GM19467 (cell line): ENCODE results near the gene SERPINF2.
"Not testable (repeated sequence)": the region's sequence is repeated elsewhere in the genome, so short reads cannot be mapped to it uniquely, and the experiment has no call there.

Experiments
- ATAC-seq: cut with Tn5 transposase; IDR thresholded peaks from one replicate; pipeline ENCODE4 v1.9.1; 2021; ENCODE audit warnings: mild to moderate bottlenecking, moderate library complexity; ENCODE audit not compliant: unreplicated experiment

SERPINF2 gene

DNA sequence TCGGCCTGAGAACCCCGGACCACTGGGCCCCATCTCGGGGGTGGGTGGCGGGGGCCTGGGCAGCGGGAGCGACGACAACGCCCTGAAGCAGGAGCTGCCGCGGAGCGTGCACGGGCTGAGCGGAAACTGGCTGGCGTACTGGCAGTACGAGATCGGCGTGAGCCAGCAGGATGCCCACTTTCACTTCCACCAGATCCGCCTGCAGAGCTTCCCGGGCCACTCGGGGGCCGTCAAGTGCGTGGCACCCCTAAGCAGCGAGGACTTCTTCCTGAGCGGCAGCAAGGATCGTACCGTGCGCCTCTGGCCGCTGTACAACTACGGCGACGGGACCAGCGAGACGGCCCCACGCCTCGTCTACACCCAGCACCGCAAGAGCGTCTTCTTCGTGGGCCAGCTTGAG is 8.9 kb upstream of the SERPINF2 start:
- no peak for ATAC-seq

DNA sequence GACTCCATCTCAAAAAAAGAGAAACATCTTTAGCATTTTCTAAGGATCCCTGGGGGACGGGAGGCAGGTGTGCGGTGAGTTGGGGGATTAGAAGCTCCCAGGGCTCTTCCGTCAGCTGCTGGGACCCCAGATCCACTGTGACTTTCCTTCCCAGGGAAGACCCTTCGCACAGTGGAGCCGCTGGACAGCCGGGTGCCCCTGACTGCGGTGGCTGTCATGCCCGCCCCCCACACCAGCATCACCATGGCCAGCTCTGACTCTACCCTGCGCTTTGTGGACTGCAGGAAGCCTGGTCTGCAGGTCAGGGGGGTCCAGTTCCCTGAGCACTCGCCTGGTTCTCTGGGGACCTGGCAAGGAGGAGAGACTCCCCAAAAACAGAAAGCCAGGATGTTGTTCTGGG is 7.3 kb upstream of the SERPINF2 start:
- ATAC-seq, result no peak

DNA sequence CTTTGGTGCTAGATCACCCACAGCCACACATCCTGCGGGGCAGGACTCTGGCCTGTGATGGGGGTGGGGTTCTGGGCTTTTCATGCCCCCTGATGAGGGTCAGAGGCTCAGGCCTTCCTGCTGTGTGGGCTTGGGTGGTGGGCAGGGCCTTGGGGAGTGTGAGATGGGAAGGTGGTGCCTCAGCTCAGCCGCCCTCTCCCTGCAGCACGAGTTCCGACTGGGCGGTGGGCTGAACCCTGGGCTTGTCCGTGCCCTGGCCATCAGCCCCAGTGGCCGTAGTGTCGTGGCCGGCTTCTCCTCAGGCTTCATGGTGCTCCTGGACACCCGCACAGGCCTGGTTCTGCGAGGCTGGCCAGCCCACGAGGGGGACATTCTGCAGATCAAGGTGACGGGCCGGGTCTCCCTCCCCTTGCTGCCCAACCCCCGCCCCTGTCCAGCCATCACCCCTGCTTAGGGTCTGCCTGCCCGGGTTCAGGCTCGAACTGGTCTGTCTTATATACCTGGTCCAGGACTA is 6.8 kb upstream of the SERPINF2 start:
- ATAC-seq, result no peak

DNA sequence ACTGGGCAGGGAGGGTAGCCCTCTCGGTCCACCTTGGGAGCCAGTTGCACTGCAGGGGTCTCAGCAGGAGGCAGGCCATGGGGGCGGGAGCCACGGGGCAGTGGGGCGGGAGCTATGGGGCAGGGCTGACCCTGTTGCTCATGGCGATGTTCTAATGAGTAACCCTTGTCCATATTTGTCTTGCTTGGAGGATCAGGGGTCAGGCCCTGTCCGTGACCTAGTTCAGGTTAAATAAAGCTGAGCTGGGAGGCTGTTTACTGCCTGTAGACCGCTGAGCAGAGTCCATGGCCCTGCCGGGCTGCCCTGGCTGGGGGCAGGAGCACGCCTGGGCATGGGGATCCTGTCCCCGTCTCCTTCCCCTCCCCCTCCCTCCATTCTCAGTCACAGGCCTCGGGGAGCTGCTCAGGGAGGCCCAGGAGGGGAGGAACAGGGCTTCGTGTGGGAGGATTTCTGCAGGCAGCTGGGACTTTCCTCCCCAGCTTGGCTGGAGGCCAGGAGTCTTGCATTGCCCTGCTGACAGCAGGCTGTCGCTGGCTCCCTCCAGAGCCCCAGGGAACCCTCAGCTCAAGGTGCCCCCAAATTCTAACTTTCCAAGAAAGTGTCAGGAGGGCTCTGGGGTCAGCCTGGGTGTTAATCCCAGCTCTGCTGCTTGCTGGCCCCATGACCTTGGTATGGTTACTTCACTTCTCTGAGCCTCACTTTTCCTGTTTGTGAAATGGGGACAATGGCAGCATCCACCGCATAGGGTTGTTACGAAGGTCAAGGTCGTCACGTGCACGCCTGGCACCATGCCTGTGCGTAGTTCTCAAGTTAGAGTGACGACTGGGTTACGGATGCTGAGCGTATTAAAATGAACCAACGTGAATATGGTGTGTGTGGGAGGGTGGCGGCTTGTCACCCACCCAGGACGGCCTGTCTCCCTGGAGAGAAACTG is 6.1 kb upstream of the SERPINF2 start:
- no peak for ATAC-seq

DNA sequence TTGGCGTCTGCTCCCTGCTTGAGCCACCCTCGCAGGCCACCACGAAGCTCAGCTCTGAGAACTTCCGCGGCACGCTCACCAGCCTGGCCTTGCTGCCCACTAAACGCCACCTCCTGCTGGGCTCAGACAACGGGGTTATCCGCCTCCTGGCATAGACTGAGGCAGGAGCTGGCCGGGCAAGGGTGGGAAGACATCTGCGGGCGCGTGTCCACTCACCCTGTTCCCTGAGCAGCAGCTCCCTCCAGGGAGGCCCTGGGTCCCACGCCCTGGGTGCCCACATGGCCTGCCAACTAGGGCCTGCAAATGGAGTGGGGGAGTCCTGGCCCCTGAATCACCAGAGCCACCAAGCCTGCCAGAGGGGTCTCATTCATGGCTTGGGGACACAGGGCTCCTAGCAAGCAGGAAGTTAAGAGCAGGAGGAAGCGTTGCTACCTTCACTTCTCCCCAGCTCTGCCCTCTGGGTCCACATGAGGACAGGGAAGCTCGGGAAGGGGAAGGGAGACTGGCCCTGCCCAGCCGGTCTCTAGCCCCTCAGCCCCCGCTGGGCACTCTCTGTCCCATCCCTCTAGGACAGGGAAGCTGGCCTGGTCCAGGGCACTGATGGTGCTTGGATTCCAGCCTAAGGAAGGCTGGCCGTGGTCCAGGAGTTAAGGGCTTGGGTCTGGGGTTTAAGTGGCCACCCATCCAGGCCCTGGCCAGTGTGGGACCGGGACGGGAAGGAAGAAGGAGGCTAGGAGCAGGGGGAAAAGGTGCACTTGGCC is 5.0 kb upstream of the SERPINF2 start:
- ATAC-seq, result no peak

DNA sequence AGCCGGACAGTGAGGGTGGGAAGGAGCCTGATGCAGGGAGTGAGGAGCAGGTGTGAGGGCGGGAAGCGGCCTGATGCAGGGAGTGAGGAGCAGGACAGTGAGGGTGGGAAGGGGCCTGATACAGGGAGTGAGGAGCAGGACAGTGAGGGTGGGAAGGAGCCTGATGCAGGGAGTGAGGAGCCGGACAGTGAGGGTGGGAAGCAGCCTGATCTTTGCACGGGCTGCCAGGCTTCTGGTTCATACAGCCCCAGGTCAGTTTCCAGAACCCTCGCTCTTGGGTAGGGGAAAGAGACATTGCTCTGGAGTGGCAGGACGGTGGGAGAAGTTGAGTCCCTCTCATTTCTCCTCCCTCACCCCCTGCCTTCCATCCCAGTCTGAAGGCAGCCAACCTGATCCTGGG is 772 bp upstream of the SERPINF2 start:
- not testable (repeated sequence) for ATAC-seq

DNA sequence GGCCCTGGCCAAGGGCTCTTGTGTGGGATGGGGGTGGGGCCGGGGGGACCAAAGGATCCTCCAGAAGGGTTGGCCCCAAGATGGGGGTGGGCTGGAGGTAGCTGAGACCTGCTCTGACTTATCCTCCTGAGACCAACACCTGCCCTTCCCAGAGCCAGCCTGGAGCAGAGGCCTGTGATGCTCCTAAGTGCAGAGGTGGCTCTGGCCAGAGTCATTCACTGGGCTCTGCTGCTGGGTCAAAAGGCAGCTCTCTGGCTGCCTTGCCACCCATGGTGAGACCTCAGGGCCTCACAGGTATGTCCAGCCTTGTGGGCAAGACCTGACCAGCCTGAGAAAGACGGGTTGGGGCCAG is 393 bp downstream of the SERPINF2 start:
- ATAC-seq, result no peak

DNA sequence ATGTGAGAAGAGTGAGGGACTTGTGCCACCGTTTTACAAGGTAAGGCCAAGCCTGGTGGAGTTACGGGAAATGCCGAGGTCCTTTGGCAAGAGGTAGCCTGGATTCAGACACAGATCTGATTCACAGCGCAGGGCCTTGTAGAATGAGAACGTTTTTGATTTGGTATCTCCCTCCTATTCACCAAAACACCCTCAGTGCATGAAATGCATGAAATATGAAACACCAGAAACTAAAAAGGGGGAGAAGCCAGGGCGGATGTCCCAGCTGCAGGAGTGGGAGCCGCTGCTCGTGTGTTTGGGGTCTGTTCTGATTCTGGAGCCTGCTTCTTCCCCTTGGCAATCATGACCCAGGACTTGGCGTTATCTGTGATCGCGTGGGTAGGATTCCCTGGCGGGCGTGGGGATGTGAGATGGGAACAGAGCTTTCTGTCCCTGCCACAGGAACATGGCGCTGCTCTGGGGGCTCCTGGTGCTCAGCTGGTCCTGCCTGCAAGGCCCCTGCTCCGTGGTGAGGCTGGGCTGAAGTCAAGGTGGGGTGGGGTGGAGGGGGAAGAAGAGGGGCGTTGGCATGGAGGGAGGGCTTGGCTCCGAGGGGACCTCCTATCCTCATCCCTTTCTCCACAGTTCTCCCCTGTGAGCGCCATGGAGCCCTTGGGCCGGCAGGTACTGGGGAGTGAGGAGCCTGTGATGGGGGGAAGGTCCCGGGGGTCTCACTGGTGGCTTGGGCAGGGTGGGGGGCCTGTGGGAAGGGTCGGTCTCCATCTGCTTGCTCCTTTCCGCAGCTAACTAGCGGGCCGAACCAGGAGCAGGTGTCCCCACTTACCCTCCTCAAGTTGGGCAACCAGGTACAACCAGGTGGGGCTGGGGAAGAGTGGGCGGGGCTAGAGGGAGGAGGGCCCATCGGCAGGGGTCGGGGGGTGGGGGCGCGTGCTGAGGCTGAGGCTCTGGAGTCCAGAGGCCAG is 2.2 kb downstream of the SERPINF2 start:
- ATAC-seq, result no peak

DNA sequence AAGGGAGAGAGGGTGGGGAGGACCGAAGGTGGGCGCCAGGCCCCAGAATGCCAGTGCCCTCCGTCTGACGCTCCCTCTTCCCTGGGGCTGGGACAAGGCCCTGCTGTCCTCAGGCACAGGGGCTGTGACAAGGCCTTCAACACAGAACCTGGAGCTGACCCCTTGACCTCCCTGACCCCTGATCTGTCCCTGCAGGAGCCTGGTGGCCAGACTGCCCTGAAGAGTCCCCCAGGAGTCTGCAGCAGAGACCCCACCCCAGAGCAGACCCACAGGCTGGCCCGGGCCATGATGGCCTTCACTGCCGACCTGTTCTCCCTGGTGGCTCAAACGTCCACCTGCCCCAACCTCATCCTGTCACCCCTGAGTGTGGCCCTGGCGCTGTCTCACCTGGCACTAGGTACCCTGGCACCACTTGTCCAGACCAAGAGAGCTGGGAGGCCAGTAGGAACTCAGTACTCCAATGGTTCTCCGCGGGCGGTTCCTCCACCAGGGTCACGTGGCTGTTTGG is 2.9 kb downstream of the SERPINF2 start:
- ATAC-seq, result no peak

DNA sequence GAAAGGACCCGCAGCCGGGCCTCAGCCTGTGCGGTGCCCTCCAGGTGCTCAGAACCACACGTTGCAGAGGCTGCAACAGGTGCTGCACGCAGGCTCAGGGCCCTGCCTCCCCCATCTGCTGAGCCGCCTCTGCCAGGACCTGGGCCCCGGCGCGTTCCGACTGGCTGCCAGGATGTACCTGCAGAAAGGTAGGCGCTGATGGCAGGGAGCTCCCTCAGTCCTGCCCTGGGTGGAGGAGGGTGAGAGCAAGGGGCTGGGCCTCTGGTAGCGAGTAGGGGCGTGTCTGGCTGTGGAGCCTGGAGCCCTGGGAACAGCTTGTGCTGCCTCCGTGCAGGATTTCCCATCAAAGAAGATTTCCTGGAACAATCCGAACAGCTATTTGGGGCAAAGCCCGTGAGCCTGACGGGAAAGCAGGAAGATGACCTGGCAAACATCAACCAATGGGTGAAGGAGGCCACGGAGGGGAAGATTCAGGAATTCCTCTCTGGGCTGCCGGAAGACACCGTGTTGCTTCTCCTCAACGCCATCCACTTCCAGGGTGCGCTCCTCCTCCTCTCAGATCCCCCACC is 4.4 kb downstream of the SERPINF2 start:
- no peak for ATAC-seq

DNA sequence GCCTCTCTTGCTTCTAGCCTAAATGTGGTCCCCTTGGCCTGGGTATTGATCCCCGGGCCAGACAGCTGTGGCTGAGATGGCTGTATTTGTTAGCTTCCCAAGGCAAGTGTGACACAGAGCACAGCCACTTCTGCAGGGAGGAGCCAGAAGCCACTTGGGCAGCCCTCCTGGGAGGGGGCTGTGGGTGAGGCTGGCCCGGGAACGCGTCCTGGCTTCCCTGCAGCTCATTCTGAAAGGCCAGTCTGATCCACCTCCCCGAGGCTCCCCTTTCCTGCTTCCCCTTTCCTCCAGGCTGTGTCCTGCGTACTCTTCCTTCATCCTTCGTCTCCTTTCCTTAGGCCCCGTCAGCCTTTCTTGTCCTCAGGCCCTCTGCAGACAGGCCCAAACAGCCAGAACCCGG is 8.0 kb downstream of the SERPINF2 start:
- no peak for ATAC-seq

DNA sequence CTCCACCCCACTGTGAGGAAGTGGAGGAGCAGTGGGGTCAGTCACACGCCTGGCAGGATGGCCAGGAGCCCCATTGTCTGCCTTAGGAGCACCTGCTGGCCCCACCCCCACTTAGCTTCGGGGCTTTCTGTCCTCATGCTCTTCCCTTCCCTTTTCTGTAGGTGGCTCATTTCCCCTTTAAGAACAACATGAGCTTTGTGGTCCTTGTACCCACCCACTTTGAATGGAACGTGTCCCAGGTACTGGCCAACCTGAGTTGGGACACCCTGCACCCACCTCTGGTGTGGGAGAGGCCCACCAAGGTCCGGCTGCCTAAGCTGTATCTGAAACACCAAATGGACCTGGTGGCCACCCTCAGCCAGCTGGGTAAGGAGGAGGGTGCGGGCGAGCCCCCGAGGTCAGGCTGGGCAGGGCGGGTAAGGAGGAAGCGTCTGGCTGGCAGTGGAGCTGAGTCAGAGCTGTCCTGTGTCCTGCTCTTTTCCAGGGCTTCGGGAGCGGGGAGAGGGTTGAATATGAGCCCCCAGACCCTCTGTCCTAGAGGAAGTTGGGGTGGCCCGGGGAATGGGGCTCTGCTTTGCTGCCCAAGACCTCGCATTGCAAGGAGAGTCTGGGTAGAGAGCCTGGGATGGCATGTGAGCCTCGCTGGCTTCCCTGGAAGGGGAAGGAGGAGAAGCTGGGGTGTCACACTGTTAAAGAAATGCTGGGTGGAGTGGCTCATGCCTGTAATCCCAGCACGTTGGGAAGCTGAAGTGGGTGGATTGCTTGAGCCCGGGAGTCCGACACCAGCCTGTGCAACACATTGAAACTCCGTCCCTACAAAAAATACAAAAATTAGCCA is 10.0 kb downstream of the SERPINF2 start:
- ATAC-seq, result no peak

DNA sequence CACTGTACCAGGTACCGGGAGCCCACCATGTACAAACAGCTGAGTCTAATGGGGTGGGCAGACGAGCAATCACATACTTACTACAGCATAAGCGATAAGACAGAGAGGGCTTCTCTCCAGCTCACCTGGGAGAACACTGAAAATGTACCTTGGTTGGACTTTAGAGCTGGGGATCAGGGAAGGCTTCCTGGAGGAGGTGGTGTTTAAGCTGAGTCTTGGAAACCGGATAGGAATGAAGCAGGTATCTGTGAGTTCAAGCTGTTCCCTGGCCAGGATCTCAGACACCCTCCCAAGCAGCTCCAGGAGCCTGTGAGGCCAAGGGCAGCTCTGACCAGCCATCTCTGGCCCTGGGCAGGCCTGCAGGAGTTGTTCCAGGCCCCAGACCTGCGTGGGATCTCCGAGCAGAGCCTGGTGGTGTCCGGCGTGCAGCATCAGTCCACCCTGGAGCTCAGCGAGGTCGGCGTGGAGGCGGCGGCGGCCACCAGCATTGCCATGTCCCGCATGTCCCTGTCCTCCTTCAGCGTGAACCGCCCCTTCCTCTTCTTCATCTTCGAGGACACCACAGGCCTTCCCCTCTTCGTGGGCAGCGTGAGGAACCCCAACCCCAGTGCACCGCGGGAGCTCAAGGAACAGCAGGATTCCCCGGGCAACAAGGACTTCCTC is 11.2 kb downstream of the SERPINF2 start:
- ATAC-seq, result no peak

DNA sequence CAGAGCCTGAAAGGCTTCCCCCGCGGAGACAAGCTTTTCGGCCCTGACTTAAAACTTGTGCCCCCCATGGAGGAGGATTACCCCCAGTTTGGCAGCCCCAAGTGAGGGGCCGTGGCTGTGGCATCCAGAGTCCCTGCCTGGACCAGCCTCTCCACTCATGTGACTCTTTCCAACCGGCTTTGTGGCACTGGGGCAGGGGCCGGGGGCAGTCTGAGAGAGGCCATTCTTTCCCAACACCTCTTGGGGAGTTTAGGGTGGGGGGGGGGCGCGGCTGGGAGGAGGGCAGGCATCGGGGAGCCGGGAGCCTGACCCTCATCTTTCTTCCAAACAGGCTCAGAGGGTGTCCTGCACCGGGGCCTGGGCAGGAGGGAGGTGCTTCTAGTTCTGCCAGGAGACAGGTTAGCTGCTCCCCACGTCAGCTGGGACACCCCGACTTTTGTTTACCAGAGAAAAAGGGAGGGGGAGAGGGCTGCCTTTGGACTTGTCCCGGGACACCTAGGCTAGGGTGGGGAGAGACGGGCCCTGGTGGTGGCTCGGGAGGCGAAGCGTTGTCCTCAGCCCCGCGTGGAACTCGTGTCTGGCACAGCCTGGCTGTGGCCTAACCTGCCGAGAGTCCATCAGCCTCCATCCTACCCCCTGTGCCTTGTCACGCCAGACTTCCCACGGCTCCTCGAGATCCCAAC is 11.9 kb downstream of the SERPINF2 start:
- no peak for ATAC-seq

DNA sequence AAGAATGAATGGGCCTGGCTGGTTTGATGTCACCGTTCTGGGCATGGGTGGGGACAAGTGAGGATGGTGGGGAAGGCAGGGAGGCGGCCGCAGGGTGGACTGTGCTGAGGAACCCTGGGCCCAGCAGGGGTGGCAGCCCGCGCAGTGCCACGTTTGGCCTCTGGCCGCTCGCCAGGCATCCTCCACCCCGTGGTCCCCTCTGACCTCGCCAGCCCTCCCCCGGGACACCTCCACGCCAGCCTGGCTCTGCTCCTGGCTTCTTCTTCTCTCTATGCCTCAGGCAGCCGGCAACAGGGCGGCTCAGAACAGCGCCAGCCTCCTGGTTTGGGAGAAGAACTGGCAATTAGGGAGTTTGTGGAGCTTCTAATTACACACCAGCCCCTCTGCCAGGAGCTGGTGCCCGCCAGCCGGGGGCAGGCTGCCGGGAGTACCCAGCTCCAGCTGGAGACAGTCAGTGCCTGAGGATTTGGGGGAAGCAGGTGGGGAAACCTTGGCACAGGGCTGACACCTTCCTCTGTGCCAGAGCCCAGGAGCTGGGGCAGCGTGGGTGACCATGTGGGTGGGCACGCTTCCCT is 12.7 kb downstream of the SERPINF2 start:
- no peak for ATAC-seq

DNA sequence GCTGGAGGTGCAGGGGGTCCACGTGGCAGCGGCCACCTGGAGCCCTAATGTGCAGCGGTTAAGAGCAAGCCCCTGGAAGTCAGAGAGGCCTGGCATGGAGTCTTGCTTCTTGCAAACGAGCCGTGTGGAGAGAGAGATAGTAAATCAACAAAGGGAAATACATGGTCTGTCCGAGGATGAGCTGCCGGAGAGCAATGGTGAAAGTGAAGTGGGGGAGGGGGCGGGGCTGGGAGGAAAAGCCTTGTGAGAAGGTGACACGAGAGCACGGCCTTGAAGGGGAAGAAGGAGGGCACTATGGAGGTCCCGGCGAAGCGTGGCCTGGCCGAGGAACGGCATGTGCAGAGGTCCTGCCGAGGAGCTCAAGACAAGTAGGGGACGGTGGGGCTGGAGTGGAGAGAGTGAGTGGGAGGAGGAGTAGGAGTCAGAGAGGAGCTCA is 13.2 kb downstream of the SERPINF2 start:
- no peak for ATAC-seq

DNA sequence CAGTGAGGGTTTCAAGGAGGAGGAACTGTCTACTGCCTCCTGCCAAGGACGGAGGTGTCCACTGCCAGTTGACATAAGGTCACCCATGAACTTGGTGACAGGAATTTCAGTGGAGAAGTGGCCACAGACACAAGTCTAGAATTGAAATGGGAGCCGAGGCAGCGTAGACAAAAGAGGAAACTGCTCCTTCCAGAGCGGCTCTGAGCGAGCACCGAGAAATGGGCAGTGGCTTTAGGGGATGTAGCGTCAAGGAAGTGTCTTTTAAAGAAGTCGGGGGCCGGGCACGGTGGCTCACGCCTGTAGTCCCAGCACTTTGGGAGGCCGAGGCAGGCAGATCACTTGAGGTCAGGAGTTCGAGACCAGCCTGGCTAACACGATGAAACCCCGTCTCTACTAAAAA is 16.1 kb downstream of the SERPINF2 start:
- ATAC-seq, result no peak

DNA sequence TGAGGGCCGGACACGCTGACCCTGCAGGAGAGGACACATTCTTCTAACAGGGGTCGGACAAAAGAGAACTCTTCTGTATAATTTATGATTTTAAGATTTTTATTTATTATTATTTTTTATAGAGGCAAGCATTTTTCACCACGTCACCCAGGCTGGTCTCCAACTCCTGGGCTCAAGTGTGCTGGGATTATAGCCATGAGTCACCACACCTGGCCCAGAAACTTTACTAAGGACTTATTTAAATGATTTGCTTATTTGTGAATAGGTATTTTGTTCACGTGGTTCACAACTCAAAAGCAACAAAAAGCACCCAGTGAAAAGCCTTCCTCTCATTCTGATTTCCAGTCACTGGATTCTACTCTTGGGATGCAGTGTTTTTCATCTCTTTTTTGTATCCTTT is 16.9 kb downstream of the SERPINF2 start:
- no peak for ATAC-seq
